Kidney (tissue), 14 donors: ENCODE results near the gene KCTD12. TPM values are rescaled to one million over a fixed set of nuclear protein-coding genes. Genes with fewer than 3 reads are reported as not detected.

Experiments
- DNase-seq, 5 donors: peaks; one replicate each; pipeline ENCODE4 v3.0.0-alpha.2; 2013 to 2020
- FAIRE-seq: peaks from 2 replicates; lab custom pipeline; 2012; peaks lifted over from hg19 to GRCh38; lab: Jason Lieb, UNC
- H3K27ac ChIP-seq, 2 donors: one replicate each; pipeline ENCODE4 v1.7.0; 2013; ENCODE audit warnings: low read depth in 2 of 2, low read length in 2 of 2, inconsistent platforms in 1 of 2
- H3K27me3 ChIP-seq: one replicate; pipeline ENCODE4 v1.7.1; 2013; ENCODE audit warnings: low read length, inconsistent platforms; ENCODE audit not compliant: control insufficient read depth, insufficient read depth
- H3K36me3 ChIP-seq, 3 donors: one replicate each; pipeline versions ENCODE4 v1.7.0 to v1.7.1; 2013; ENCODE audit warnings: low read length in 3 of 3, control low read depth in 1 of 3, inconsistent platforms in 1 of 3; ENCODE audit not compliant: insufficient read depth in 3 of 3, control insufficient read depth in 2 of 3
- H3K4me1 ChIP-seq, 3 donors: one replicate each; pipeline versions ENCODE4 v1.7.0 to v1.7.1; 2013; ENCODE audit warnings: low read length in 3 of 3, inconsistent platforms in 1 of 3, low read depth in 1 of 3; ENCODE audit not compliant: control insufficient read depth in 2 of 3, insufficient read depth in 2 of 3
- H3K4me3 ChIP-seq, 3 donors: one replicate each; pipeline versions ENCODE4 v1.7.0 to v1.8.1; 2013; ENCODE audit warnings: low read length in 3 of 3, control low read depth in 1 of 3, inconsistent platforms in 1 of 3
- H3K9ac ChIP-seq, 3 donors: one replicate each; pipeline versions ENCODE4 v1.7.0 to v1.7.1; 2013; ENCODE audit warnings: low read length in 3 of 3, control low read depth in 1 of 3, inconsistent platforms in 1 of 3
- H3K9me3 ChIP-seq, 3 donors: one replicate each; pipeline versions ENCODE4 v1.7.0 to v1.7.1; 2013; ENCODE audit warnings: low read length in 3 of 3, control low read depth in 1 of 3, inconsistent platforms in 1 of 3; ENCODE audit not compliant: control insufficient read depth in 2 of 3, insufficient read depth in 1 of 3
- intact Hi-C: fragments of 100-400 bp; cut with DNase I; formaldehyde crosslinking; loops from one replicate; pipeline ENCODE4 v1.11.1; 2022
- polyA plus RNA-seq: library from polyadenylated mRNA; stranded (reverse); fragments of 350-450 nt; fragmentation: Illumina TruSeq; extraction: RNeasy Lipid Tissue Mini Kit (QIAGEN cat#74804); gene quantifications from one replicate; pipeline ENCODE4 v1.2.3, GENCODE V29; 2014; ENCODE audit warnings: low read depth, low replicate concordance; ENCODE audit not compliant: insufficient read depth
- total RNA-seq: library from RNA; stranded (reverse); fragmentation: NEBNext Ultra II Directional; extraction: Animal tissue kit (Norgen Biotek cat#: 25700); gene quantifications from one replicate; pipeline ENCODE4 v1.2.1, GENCODE V29; 2021
- TF ChIP-seq, protein P1 (sequence below): IDR thresholded peaks from 3 replicates; pipeline ENCODE4 v1.5.1; 2012; ENCODE audit warnings: mild to moderate bottlenecking, moderate library complexity, borderline replicate concordance; ENCODE audit not compliant: insufficient read depth; ENCODE audit errors: extremely low read depth
- donor health status: control.
- donor health status: control.
- donor health status: control.
- donor health status: control.
- donor health status: control.
- donor health status: DM: yes; HTN: yes; CAD: no.
- donor health status: Normal renal cell carcinoma (clear cell type).

KCTD12 gene
- total and polyA plus RNA-seq, 2 donors from 2014 or later: 18.0 to 132 TPM

DNA sequence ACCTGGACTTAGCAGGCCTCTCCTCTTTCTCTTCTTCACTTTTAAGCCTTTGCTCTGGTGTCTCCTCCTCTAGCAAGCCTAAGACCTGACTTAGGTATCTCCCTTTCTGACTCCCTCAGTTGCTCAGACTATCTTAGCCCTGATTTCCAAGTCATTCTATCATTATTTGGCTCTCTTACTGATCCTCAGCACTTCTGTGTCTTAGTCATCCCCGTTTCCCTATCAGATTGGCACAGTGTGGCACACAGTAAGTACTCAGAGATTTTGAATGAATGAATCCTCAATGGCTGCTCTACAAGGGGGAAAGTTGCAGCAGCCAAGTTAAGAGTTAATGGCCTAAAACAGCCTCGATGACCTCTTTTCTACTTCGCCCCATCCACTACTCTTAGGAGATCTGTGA lies 8.2 kb downstream of the KCTD12 start:
- Histone ChIP-seq H3K27ac (no peak overlapping the region), H3K36me3 (no peaks in the 10 kb centered on the region), H3K9ac (no peak overlapping the region), H3K4me1 (no peaks in the 10 kb centered on the region), H3K27me3 (no peaks in the 10 kb centered on the region), H3K4me3 (no peak overlapping the region), H3K9me3 (no peaks in the 10 kb centered on the region)
- intact Hi-C loops: no loop called here
- FAIRE-seq (no peak), DNase-seq (no peak)
- TF ChIP-seq, protein P1, sequence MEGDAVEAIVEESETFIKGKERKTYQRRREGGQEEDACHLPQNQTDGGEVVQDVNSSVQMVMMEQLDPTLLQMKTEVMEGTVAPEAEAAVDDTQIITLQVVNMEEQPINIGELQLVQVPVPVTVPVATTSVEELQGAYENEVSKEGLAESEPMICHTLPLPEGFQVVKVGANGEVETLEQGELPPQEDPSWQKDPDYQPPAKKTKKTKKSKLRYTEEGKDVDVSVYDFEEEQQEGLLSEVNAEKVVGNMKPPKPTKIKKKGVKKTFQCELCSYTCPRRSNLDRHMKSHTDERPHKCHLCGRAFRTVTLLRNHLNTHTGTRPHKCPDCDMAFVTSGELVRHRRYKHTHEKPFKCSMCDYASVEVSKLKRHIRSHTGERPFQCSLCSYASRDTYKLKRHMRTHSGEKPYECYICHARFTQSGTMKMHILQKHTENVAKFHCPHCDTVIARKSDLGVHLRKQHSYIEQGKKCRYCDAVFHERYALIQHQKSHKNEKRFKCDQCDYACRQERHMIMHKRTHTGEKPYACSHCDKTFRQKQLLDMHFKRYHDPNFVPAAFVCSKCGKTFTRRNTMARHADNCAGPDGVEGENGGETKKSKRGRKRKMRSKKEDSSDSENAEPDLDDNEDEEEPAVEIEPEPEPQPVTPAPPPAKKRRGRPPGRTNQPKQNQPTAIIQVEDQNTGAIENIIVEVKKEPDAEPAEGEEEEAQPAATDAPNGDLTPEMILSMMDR: no peak

GRCh38 chr13:76875271-76875815 lies 10.9 kb downstream of the KCTD12 start:
- no peaks in the 10 kb centered on the region for H3K36me3 ChIP-seq
- intact Hi-C loops: no loop called here
- H3K27ac ChIP-seq: no peak overlapping the region
- TF ChIP-seq, protein P1: no peak
- no peak for DNase-seq
- H3K9ac ChIP-seq: no peak overlapping the region
- H3K9me3 ChIP-seq: no peaks in the 10 kb centered on the region
- no peaks in the 10 kb centered on the region for H3K4me1 ChIP-seq
- no peaks in the 10 kb centered on the region for H3K27me3 ChIP-seq
- no peak for FAIRE-seq
- H3K4me3 ChIP-seq: no peak overlapping the region

DNA sequence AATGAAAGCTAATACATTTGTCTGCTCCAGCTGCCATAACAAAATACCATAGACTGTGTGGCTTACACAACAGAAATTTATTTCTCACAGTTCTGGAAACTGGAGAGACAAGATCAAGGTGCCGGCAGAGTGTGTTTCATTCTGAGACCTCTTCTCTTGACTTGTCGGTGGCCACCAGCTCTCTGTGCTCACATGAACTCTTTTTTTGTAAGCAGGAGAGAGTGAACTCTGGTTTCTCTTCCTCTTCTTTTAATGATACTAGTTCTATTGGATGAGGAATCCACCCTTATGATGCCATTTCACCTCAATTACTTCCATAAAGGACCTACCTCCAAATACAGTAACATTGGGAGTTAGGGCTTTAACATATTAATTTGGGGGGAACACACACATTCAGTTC lies 11.7 kb downstream of the KCTD12 start:
- Histone ChIP-seq H3K27me3 (no peaks in the 10 kb centered on the region), H3K9ac (no peak overlapping the region), H3K27ac (no peak overlapping the region), H3K36me3 (no peaks in the 10 kb centered on the region), H3K4me1 (no peaks in the 10 kb centered on the region), H3K4me3 (no peak overlapping the region), H3K9me3 (no peaks in the 10 kb centered on the region)
- DNase-seq (no peak), FAIRE-seq (no peak)
- intact Hi-C loops: no loop called here
- TF ChIP-seq, protein P1: no peak

GRCh38 chr13:76873445-76873844 lies 12.8 kb downstream of the KCTD12 start:
- no peaks in the 10 kb centered on the region for H3K9me3 ChIP-seq
- intact Hi-C loops: no loop called here
- DNase-seq: no peak
- no peak for FAIRE-seq
- no peak overlapping the region for H3K9ac ChIP-seq
- H3K4me3 ChIP-seq: no peak overlapping the region
- no peaks in the 10 kb centered on the region for H3K27me3 ChIP-seq
- no peaks in the 10 kb centered on the region for H3K36me3 ChIP-seq
- H3K4me1 ChIP-seq: no peaks in the 10 kb centered on the region
- no peak overlapping the region for H3K27ac ChIP-seq
- TF ChIP-seq, protein P1: no peak
